HepG2 (cell line): Measurements from ENCODE around the gene SPTBN5. TPM values are rescaled to one million over a fixed set of nuclear protein-coding genes. Genes with fewer than 3 reads are reported as not detected.
A peak's percentile ranks its signal among the peaks of the same experiment; 100 is the strongest.

ENCODE experiments used
- ATAC-seq: fragments of 200-7000 bp; cut with Tn5 transposase; 3 replicates; pipeline ENCODE4 v1.9.1; 2020; ENCODE audit warnings: mild to moderate bottlenecking, moderate library complexity
- BruUV-seq: library from RNA; stranded (reverse); fragments of 400-500 nt; replicated peaks from 2 replicates; lab custom pipeline; 2021; lab: Mats Ljungman, UMichigan
- CTCF ChIA-PET: fragments of 300-600 bp; formaldehyde crosslinking; extraction: SDS; loops from one replicate; lab custom pipeline; 2021; ENCODE audit warnings: low total read pairs, inconsistent platforms, low intra/inter-chr PET ratio; lab: Yijun Ruan, JAX
- POLR2A ChIA-PET: fragments of 350-600 bp; sonication (Branson Sonifier 250); formaldehyde crosslinking; loops from one replicate; lab custom pipeline; 2020; ENCODE audit warnings: antibody characterized with exemption, inconsistent platforms; lab: Yijun Ruan, JAX
- DNase-seq: peaks from one replicate; pipeline ENCODE4 v3.0.0-alpha.2; 2015; ENCODE audit warnings: low spot score
- FAIRE-seq: peaks from 3 replicates; lab custom pipeline; 2011; peaks lifted over from hg19 to GRCh38; lab: Jason Lieb, UNC
- H2AFZ ChIP-seq: one replicate; pipeline ENCODE4 v1.6.1; 2011; ENCODE audit warnings: low read length, inconsistent platforms
- H3K27ac ChIP-seq: fragments of 300-600 bp; 3 replicates; pipeline ENCODE4 v1.8.0; 2011; ENCODE audit warnings: mixed run types, mild to moderate bottlenecking, mixed read lengths, low read length, inconsistent platforms; ENCODE audit not compliant: insufficient read depth; ENCODE audit errors: extremely low read length
- H3K27me3 ChIP-seq, 2 experiments: fragments of 200-600 bp in 1 of 2; 2 replicates in 1 of 2; 3 replicates in 1 of 2; pipeline versions ENCODE4 v1.6.0 to v1.8.0; 2011; ENCODE audit warnings: low read length in 2 of 2, mild to moderate bottlenecking in 2 of 2, moderate library complexity in 2 of 2, inconsistent platforms in 1 of 2; ENCODE audit not compliant: insufficient read depth in 2 of 2, control insufficient read depth in 1 of 2
- H3K36me3 ChIP-seq, 2 experiments: fragments of 200-600 bp in 1 of 2; replicated peaks in 1 of 2; 2 replicates in 1 of 2; 3 replicates in 1 of 2; pipeline versions ENCODE4 v1.5.1 to v1.8.0; 2011; ENCODE audit warnings: low read length in 2 of 2, inconsistent platforms in 1 of 2; ENCODE audit not compliant: insufficient read depth in 2 of 2, control insufficient read depth in 1 of 2
- H3K4me1 ChIP-seq: 2 replicates; pipeline ENCODE4 v1.5.1; 2012; ENCODE audit warnings: low read length, inconsistent platforms; ENCODE audit not compliant: insufficient read depth
- H3K4me2 ChIP-seq: 2 replicates; pipeline ENCODE4 v1.6.0; 2011; ENCODE audit warnings: low read depth, low read length, inconsistent platforms
- H3K4me3 ChIP-seq, 3 experiments: fragments of 200-600 bp in 1 of 3; sonication (generic), shearing (Covaris generic) in 1 of 3; replicated peaks in 1 of 3; 2 replicates each; pipeline ENCODE4 v1.5.1; 2011 to 2016; ENCODE audit warnings: low read length in 3 of 3, inconsistent platforms in 2 of 3, low read depth in 2 of 3, mild to moderate bottlenecking in 2 of 3, control low read depth in 1 of 3, mixed read lengths in 1 of 3; ENCODE audit not compliant: insufficient read depth in 1 of 3
- H3K79me2 ChIP-seq: one replicate; pipeline ENCODE4 v1.6.1; 2011; ENCODE audit warnings: low read length, inconsistent platforms; ENCODE audit not compliant: insufficient read depth
- H3K9ac ChIP-seq: 2 replicates; pipeline ENCODE4 v1.6.0; 2011; ENCODE audit warnings: mild to moderate bottlenecking, low read depth, low read length, inconsistent platforms; ENCODE audit not compliant: insufficient read depth
- H3K9me3 ChIP-seq: 2 replicates; pipeline ENCODE4 v1.5.1; 2012; ENCODE audit warnings: mild to moderate bottlenecking, low read length
- H4K20me1 ChIP-seq: 2 replicates; pipeline ENCODE4 v1.6.0; 2011; ENCODE audit warnings: inconsistent platforms, mild to moderate bottlenecking, low read length, moderate library complexity; ENCODE audit not compliant: insufficient read depth
- CREB1 ChIP-seq, 2 experiments: fragments of 450-650 bp in 1 of 2; IDR thresholded peaks; 2 replicates each; pipeline ENCODE4 v1.6.1; 2016 to 2017; ENCODE audit warnings: control low read depth in 1 of 2, mild to moderate bottlenecking in 1 of 2, missing compliant biosample characterization in 1 of 2, missing genetic modification characterization in 1 of 2
- ELF4 ChIP-seq: sonication (generic); formaldehyde crosslinking; IDR thresholded peaks from 2 replicates; pipeline ENCODE4 v1.5.0; 2020; ENCODE audit warnings: missing genetic modification reagents, mild to moderate bottlenecking, moderate library complexity, borderline replicate concordance
- HES4 ChIP-seq: sonication (generic); formaldehyde crosslinking; IDR thresholded peaks from 2 replicates; pipeline ENCODE4 v1.9.0; 2021; ENCODE audit warnings: mild to moderate bottlenecking, missing genetic modification reagents, borderline replicate concordance
- HMGA1 ChIP-seq: sonication (generic); formaldehyde crosslinking; conservative IDR thresholded peaks from 2 replicates; pipeline ENCODE4 v1.4.0; 2020; ENCODE audit warnings: missing genetic modification reagents
- NBN ChIP-seq: fragments of 450-650 bp; conservative IDR thresholded peaks from 2 replicates; pipeline ENCODE4 v1.6.1; 2017
- PCBP1 ChIP-seq: fragments of 200-400 bp; formaldehyde crosslinking; IDR thresholded peaks from 2 replicates; pipeline ENCODE4 v1.6.1; 2017; ENCODE audit warnings: mild to moderate bottlenecking, low read depth, low read length, borderline replicate concordance
- PHF21A ChIP-seq: sonication (generic); formaldehyde crosslinking; IDR thresholded peaks from 2 replicates; pipeline ENCODE4 v1.5.0; 2020; ENCODE audit warnings: mild to moderate bottlenecking, missing genetic modification reagents
- PLRG1 ChIP-seq: fragments of 450-650 bp; conservative IDR thresholded peaks from 2 replicates; pipeline ENCODE4 v1.6.1; 2016
- RARA ChIP-seq: IDR thresholded peaks from 2 replicates; pipeline ENCODE4 v1.6.1; 2016; ENCODE audit warnings: missing genetic modification reagents, missing compliant biosample characterization
- RBM39 ChIP-seq: fragments of 200-400 bp; formaldehyde crosslinking; IDR thresholded peaks from one replicate; pipeline ENCODE4 v1.6.1; 2018; ENCODE audit warnings: antibody characterized with exemption, mild to moderate bottlenecking, low read depth, low read length; ENCODE audit not compliant: poor library complexity, severe bottlenecking
- RELA ChIP-seq: sonication (generic); formaldehyde crosslinking; IDR thresholded peaks from 2 replicates; pipeline ENCODE4 v1.4.0; 2020; ENCODE audit warnings: missing genetic modification reagents
- REPIN1 ChIP-seq: sonication (generic); formaldehyde crosslinking; IDR thresholded peaks from 2 replicates; pipeline ENCODE4 v1.8.0; 2022; ENCODE audit warnings: missing genetic modification reagents, low read depth, mild to moderate bottlenecking, borderline replicate concordance
- SETDB1 ChIP-seq: sonication (generic); formaldehyde crosslinking; IDR thresholded peaks from 2 replicates; pipeline ENCODE4 v1.5.1; 2020; ENCODE audit warnings: missing genetic modification reagents, mild to moderate bottlenecking, borderline replicate concordance
- SOX13 ChIP-seq, 3 experiments: fragments of 450-650 bp in 1 of 3; sonication (generic) in 1 of 3; formaldehyde crosslinking in 1 of 3; IDR thresholded peaks in 2 of 3; conservative IDR thresholded peaks in 1 of 3; 2 replicates each; pipeline versions ENCODE4 v1.5.0 to v1.6.1; 2016 to 2020; ENCODE audit warnings: antibody characterized with exemption in 1 of 3, mild to moderate bottlenecking in 1 of 3, missing compliant biosample characterization in 1 of 3, missing genetic modification reagents in 1 of 3, moderate library complexity in 1 of 3
- SOX6 ChIP-seq, 2 experiments: fragments of 450-650 bp in 1 of 2; sonication (generic) in 1 of 2; formaldehyde crosslinking in 1 of 2; IDR thresholded peaks; 2 replicates each; pipeline versions ENCODE4 v1.4.0 to v1.6.1; 2017 to 2020; ENCODE audit warnings: antibody characterized with exemption in 1 of 2, mild to moderate bottlenecking in 1 of 2, missing genetic modification reagents in 1 of 2
- SP5 ChIP-seq: IDR thresholded peaks from 2 replicates; pipeline ENCODE4 v1.6.1; 2016; ENCODE audit warnings: low read depth, borderline replicate concordance
- TCF7 ChIP-seq: sonication (generic); IDR thresholded peaks from 2 replicates; pipeline ENCODE4 v1.6.1; 2016; ENCODE audit warnings: antibody characterized with exemption, low read depth
- TOPORS ChIP-seq: sonication (generic); formaldehyde crosslinking; IDR thresholded peaks from 2 replicates; pipeline ENCODE4 v1.8.0; 2023; ENCODE audit warnings: mild to moderate bottlenecking, missing genetic modification reagents
- YEATS2 ChIP-seq: sonication (generic); formaldehyde crosslinking; IDR thresholded peaks from 2 replicates; pipeline ENCODE4 v1.4.0; 2020; ENCODE audit warnings: missing genetic modification reagents, borderline replicate concordance
- ZNF143 ChIP-seq: sonication (generic); formaldehyde crosslinking; IDR thresholded peaks from 2 replicates; pipeline ENCODE4 v1.4.0; 2020; ENCODE audit warnings: missing genetic modification reagents
- ZNF230 ChIP-seq: sonication (generic); formaldehyde crosslinking; IDR thresholded peaks from 2 replicates; pipeline ENCODE4 v1.4.0; 2020; ENCODE audit warnings: mild to moderate bottlenecking, missing genetic modification reagents
- ZNF337 ChIP-seq: sonication (generic); formaldehyde crosslinking; IDR thresholded peaks from 2 replicates; pipeline ENCODE4 v1.5.1; 2020; ENCODE audit warnings: missing genetic modification reagents, low read depth, mild to moderate bottlenecking, borderline replicate concordance
- ZNF83 ChIP-seq: sonication (generic); formaldehyde crosslinking; IDR thresholded peaks from 2 replicates; pipeline ENCODE4 v1.4.0; 2020; ENCODE audit warnings: missing genetic modification reagents, mild to moderate bottlenecking, borderline replicate concordance
- ZSCAN20 ChIP-seq: sonication (generic); formaldehyde crosslinking; IDR thresholded peaks from 2 replicates; pipeline ENCODE4 v1.4.0; 2020; ENCODE audit warnings: missing genetic modification reagents, mild to moderate bottlenecking, borderline replicate concordance
- WGBS: methylation state at CpG from one replicate; pipeline ENCODE4 v1.1.6; 2017; ENCODE audit warnings: low lambda C conversion rate; 5-methylcytosine and 5-hydroxymethylcytosine counted together
- in situ Hi-C: cut with HindIII; loops from 2 replicates; pipeline ENCODE4 v1.10.0; 2017; ENCODE audit warnings: low pct_unique_long_range_greater_than_20kb; ENCODE audit not compliant: extremely low pct_ligation_motif_present
- intact Hi-C: fragments of 100-400 bp; cut with micrococcal nuclease; formaldehyde crosslinking; loops from one replicate; pipeline ENCODE4 v1.10.0; 2022; ENCODE audit not compliant: unreplicated experiment
- polyA plus RNA-seq, 8 experiments: library from polyadenylated mRNA; depleted of rRNA in 3 of 8; stranded (reverse) in 7 of 8; unstranded in 1 of 8; fragments of >200 nt; fragmentation: Illumina TruSeq in 4 of 8; extraction: Trizol in 4 of 8; gene quantifications; 2 replicates each; pipeline versions ENCODE4 v1.2.1 to v1.2.3, GENCODE V29; 2011 to 2016; ENCODE audit warnings: low read depth in 4 of 8, missing spikeins in 1 of 8, mixed read lengths in 1 of 8; ENCODE audit not compliant: insufficient read depth in 1 of 8
- total RNA-seq, 5 experiments: library from RNA; depleted of rRNA; stranded (reverse); fragments of >200 nt; fragmentation: Illumina TruSeq; extraction: Trizol; gene quantifications; 2 replicates each; pipeline ENCODE4 v1.2.3, GENCODE V29; 2016; ENCODE audit warnings: low read depth in 1 of 5
- TF ChIP-seq, protein P1 (sequence below): sonication (generic); formaldehyde crosslinking; IDR thresholded peaks from 2 replicates; pipeline ENCODE4 v1.4.0; 2020; ENCODE audit warnings: missing genetic modification reagents
- TF ChIP-seq, protein P2 (sequence below): IDR thresholded peaks from 2 replicates; pipeline ENCODE4 v1.6.1; 2016

The SPTBN5 gene
- total and polyA plus RNA-seq, 2 of the 13 experiments (the other 11 are each of a cell fraction or from before 2014, with no cell fraction given) = 0.01 to 0.07 TPM

GRCh38 chr15:41930221-41930866 is 36.5 kb upstream of the SPTBN5 start:
- H3K9ac ChIP-seq = no peak overlapping the region
- peaks cover 8% of the 10 kb centered on the region; the same call in 1 of the 2 replicates for H4K20me1 ChIP-seq
- no peaks in the 10 kb centered on the region for H3K9me3 ChIP-seq
- no peak overlapping the region for H3K4me2 ChIP-seq
- in situ Hi-C loops = no loop called here
- BruUV-seq = no TSS peak
- DNase-seq (peak; percentile 15), FAIRE-seq (peak; percentile 64), ATAC-seq (no peak)
- H3K36me3 ChIP-seq = no peaks in the 10 kb centered on the region
- CTCF ChIA-PET = no interaction called here
- peaks cover 47% of the 10 kb centered on the region for H3K4me1 ChIP-seq
- POLR2A ChIA-PET = no interaction called here
- H3K79me2 ChIP-seq = no peaks in the 10 kb centered on the region
- intact Hi-C loops = no loop called here
- no peaks in the 10 kb centered on the region for H3K27me3 ChIP-seq
- 41% methylated on average over 8 of the region's 8 CpGs for WGBS
- no peak overlapping the region for H3K27ac ChIP-seq
- H3K4me3 ChIP-seq = no peak overlapping the region
- no peak overlapping the region for H2AFZ ChIP-seq
- TF ChIP-seq ELF4 (CRISPR knock-in tag) (no peak), TCF7 (no peak), ZNF143 (CRISPR knock-in tag) (no peak), PHF21A (CRISPR knock-in tag) (no peak), ZSCAN20 (CRISPR knock-in tag) (no peak), RBM39 (no peak), NBN (no peak), RELA (CRISPR knock-in tag) (no peak), ZNF83 (CRISPR knock-in tag) (no peak), HMGA1 (CRISPR knock-in tag) (no peak), CREB1 (IDR thresholded peaks at IDR 0.05) (no peak), CREB1 (CRISPR knock-in tag; IDR thresholded peaks at IDR 0.05) (0 out of 2 replicates have a peak, but pooled peaks have one; percentile 30), YEATS2 (CRISPR knock-in tag) (no peak), RARA (CRISPR knock-in tag) (peak; percentile 57), SOX13 (IDR thresholded peaks at IDR 0.05) (no peak), SOX13 (CRISPR knock-in tag; conservative IDR thresholded peaks at IDR 0.05 in 1 of 2, IDR thresholded peaks at IDR 0.05 in 1 of 2) (peak in 1 of 2 experiments; percentile 45; a peak in 2 of 4 replicates), ZNF230 (CRISPR knock-in tag) (no peak), HES4 (no peak), TOPORS (CRISPR knock-in tag) (no peak), SOX6 (IDR thresholded peaks at IDR 0.05) (no peak), SOX6 (CRISPR knock-in tag; IDR thresholded peaks at IDR 0.05) (peak; percentile 22; the same call in 1 of the 2 replicates), ZNF337 (CRISPR knock-in tag) (no peak), PLRG1 (no peak), PCBP1 (no peak), SP5 (CRISPR knock-in tag) (0 out of 2 replicates have a peak, but pooled peaks have one; percentile 23), SETDB1 (no peak), REPIN1 (CRISPR knock-in tag) (no peak)
- TF ChIP-seq, protein P1, sequence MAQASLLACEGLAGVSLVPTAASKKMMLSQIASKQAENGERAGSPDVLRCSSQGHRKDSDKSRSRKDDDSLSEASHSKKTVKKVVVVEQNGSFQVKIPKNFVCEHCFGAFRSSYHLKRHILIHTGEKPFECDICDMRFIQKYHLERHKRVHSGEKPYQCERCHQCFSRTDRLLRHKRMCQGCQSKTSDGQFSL (CRISPR knock-in tag) = no peak
- TF ChIP-seq, protein P2, sequence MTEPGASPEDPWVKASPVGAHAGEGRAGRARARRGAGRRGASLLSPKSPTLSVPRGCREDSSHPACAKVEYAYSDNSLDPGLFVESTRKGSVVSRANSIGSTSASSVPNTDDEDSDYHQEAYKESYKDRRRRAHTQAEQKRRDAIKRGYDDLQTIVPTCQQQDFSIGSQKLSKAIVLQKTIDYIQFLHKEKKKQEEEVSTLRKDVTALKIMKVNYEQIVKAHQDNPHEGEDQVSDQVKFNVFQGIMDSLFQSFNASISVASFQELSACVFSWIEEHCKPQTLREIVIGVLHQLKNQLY = no peak
